ENCODE data around the gene LRRC66. TPM values are rescaled to one million over a fixed set of nuclear protein-coding genes. Genes with fewer than 3 reads are reported as not detected.

The LRRC66 gene
- total RNA-seq, 1 experiment from 2014 or later: 0.24 TPM

DNA sequence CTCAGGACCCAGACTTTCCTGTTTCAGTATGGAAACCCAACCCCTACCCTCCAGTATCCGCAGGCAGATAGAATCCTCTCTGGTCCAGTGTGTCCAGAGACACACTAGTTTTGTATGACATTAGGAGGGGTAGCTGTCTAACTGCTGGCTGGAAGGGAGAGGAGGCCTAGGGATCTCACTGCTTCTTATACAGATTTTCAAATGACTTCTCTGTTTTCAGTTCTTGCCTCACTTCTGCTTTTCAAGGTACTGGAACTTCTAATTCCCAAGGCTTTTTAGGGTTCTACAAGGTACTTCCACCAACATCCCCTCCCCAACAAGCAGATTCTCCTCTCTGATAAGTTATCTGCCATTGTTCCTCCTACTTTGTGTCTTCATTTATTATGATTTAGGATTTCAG lies 11.8 kb upstream of the LRRC66 start:
- intact Hi-C loops (cut with micrococcal nuclease; ENCODE audit: unreplicated experiment): no loop called here
- Histone ChIP-seq H3K9me3 (ENCODE audit: insufficient read depth, low read depth) (no peaks in the 10 kb centered on the region), H4K20me1 (ENCODE audit: insufficient read depth) (no peaks in the 10 kb centered on the region), H2AFZ (no peak overlapping the region), H3K9me2 (ENCODE audit: insufficient read depth) (no peaks in the 10 kb centered on the region), H3K27me3 (ENCODE audit: insufficient read depth, low read depth) (no peaks in the 10 kb centered on the region), H3F3A (ENCODE audit: insufficient read depth, low read depth) (no peaks in the 10 kb centered on the region), H3K4me1 (replicated peaks; ENCODE audit: insufficient read depth) (no peaks in the 10 kb centered on the region), H3K27ac (no peak overlapping the region), H3K4me3 (no peak overlapping the region), H3K79me2 (ENCODE audit: low read depth) (no peaks in the 10 kb centered on the region), H3K4me2 (no peak overlapping the region), H3K36me3 (ENCODE audit: low read depth) (no peaks in the 10 kb centered on the region)
- no peak for DNase-seq
- no TSS peak for BruUV-seq (replicated peaks)
- ChIA-PET CTCF (no interaction called here), POLR2A (ENCODE audit: unreplicated experiment) (no interaction called here)
- TF ChIP-seq, protein P1, sequence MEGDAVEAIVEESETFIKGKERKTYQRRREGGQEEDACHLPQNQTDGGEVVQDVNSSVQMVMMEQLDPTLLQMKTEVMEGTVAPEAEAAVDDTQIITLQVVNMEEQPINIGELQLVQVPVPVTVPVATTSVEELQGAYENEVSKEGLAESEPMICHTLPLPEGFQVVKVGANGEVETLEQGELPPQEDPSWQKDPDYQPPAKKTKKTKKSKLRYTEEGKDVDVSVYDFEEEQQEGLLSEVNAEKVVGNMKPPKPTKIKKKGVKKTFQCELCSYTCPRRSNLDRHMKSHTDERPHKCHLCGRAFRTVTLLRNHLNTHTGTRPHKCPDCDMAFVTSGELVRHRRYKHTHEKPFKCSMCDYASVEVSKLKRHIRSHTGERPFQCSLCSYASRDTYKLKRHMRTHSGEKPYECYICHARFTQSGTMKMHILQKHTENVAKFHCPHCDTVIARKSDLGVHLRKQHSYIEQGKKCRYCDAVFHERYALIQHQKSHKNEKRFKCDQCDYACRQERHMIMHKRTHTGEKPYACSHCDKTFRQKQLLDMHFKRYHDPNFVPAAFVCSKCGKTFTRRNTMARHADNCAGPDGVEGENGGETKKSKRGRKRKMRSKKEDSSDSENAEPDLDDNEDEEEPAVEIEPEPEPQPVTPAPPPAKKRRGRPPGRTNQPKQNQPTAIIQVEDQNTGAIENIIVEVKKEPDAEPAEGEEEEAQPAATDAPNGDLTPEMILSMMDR (conservative IDR thresholded peaks at IDR 0.05): no peak
- TF ChIP-seq EZH2 (IDR thresholded peaks at IDR 0.05; ENCODE audit: low read depth): no peak

DNA sequence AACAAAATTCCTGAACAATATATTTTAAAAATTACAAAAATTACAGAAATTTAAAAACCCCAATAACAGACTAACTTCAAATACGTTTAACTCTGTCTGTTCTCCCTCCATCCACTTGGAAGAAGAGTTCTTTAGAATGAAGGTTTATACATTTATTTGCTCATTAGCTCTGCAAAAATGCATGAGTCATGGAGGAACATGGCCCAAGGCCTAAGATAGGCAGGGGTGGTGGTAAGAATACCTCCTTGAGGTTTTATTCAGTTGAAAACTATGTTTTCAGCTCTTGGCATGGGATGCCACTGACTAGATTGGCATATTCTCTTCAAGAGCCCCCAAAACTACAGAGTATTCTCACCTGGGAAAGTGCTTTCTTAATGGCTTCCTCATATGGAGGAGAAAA lies 8.8 kb upstream of the LRRC66 start:
- BruUV-seq (replicated peaks): no TSS peak
- CTCF ChIA-PET: no interaction called here
- no peak for DNase-seq

DNA sequence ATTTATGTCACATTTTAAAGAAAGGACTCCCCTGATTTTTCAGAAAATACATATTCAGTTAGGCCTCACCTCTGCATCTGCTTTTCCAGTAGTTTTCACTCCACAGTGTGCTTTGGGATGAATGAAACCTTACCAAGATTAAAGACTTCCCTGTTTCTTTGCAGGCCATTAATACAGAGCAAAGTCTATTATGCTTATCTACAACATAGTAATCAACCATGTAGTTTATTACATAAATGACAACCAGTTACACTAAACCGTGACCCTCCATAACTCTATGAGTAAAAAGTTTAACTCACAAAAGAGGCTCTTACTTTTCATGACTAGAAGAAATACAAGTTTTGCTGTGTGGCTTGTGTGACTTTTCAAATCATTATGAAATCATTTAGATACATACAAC lies 2.3 kb downstream of the LRRC66 start:
- Histone ChIP-seq H3K9me2 (ENCODE audit: insufficient read depth) (no peaks in the 10 kb centered on the region), H3K36me3 (ENCODE audit: low read depth) (no peaks in the 10 kb centered on the region), H3K4me3 (no peak overlapping the region), H3K4me1 (replicated peaks; ENCODE audit: insufficient read depth) (no peaks in the 10 kb centered on the region; the same call in 1 of the 2 replicates), H3K27me3 (ENCODE audit: insufficient read depth, low read depth) (no peaks in the 10 kb centered on the region), H3K79me2 (ENCODE audit: low read depth) (no peaks in the 10 kb centered on the region), H3K27ac (no peak overlapping the region), H3K9me3 (ENCODE audit: insufficient read depth, low read depth) (no peaks in the 10 kb centered on the region), H4K20me1 (ENCODE audit: insufficient read depth) (no peaks in the 10 kb centered on the region), H3K4me2 (no peak overlapping the region), H3F3A (ENCODE audit: insufficient read depth, low read depth) (no peaks in the 10 kb centered on the region), H2AFZ (no peak overlapping the region)
- ChIA-PET POLR2A (ENCODE audit: unreplicated experiment) (no interaction called here), CTCF (no interaction called here)
- intact Hi-C loops (cut with micrococcal nuclease; ENCODE audit: unreplicated experiment): no loop called here
- TF ChIP-seq EZH2 (IDR thresholded peaks at IDR 0.05; ENCODE audit: low read depth): no peak
- TF ChIP-seq, protein P1 (conservative IDR thresholded peaks at IDR 0.05): no peak
- BruUV-seq (replicated peaks): no TSS peak
- DNase-seq: no peak

More for the DNA sequence above, 8.8 kb upstream of the LRRC66 start:
- Histone ChIP-seq H3K36me3 (ENCODE audit: low read depth) (no peaks in the 10 kb centered on the region), H3K27me3 (ENCODE audit: insufficient read depth, low read depth) (no peaks in the 10 kb centered on the region), H3K79me2 (ENCODE audit: low read depth) (no peaks in the 10 kb centered on the region), H3F3A (ENCODE audit: insufficient read depth, low read depth) (no peaks in the 10 kb centered on the region), H3K4me3 (no peak overlapping the region), H3K4me1 (replicated peaks; ENCODE audit: insufficient read depth) (no peaks in the 10 kb centered on the region), H2AFZ (no peak overlapping the region), H4K20me1 (ENCODE audit: insufficient read depth) (no peaks in the 10 kb centered on the region), H3K9me3 (ENCODE audit: insufficient read depth, low read depth) (no peaks in the 10 kb centered on the region), H3K4me2 (no peak overlapping the region), H3K27ac (no peak overlapping the region), H3K9me2 (ENCODE audit: insufficient read depth) (no peaks in the 10 kb centered on the region)
- intact Hi-C loops (cut with micrococcal nuclease; ENCODE audit: unreplicated experiment): loop anchor here (5.0 kb wide), 1 partner anchor 187 kb away; the partner anchor contains the start of gene DCUN1D4
- POLR2A ChIA-PET (ENCODE audit: unreplicated experiment): no interaction called here
- TF ChIP-seq, protein P1 (conservative IDR thresholded peaks at IDR 0.05): no peak
- no peak for TF ChIP-seq EZH2 (IDR thresholded peaks at IDR 0.05; ENCODE audit: low read depth)

All from PC-9 (cell line).